ENCODE data around the gene NTMT2. TPM values are rescaled to one million over a fixed set of nuclear protein-coding genes. Genes with fewer than 3 reads are reported as not detected.
"Not testable (repeated sequence)": the region's sequence is repeated elsewhere in the genome, so short reads cannot be mapped to it uniquely, and the experiment has no call there.

Gene NTMT2
- polyA plus RNA-seq, 4 donors, result not detected

DNA sequence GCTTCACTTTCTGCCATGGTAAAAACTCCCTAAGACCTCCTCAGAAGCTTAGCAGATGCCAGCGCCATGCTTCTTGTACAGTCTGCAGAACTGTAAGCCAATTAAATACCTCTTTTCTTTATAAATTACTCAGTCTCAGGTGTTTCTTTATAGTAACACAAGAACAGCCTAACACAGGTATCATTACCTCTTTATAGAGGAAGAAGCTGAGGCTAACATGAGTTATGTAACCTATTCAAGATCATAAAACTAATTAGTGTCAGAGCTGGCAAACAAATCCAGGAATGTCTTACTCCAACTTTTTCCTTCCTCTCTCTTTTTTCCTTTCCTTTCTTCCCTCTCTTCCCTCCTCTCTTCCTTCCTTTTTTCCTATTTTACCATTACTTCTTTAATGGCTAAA, 9.3 kb downstream of the NTMT2 start:
- no peak for DNase-seq (ENCODE audit: low read depth in 4 of 4, low spot score in 3 of 4)

DNA sequence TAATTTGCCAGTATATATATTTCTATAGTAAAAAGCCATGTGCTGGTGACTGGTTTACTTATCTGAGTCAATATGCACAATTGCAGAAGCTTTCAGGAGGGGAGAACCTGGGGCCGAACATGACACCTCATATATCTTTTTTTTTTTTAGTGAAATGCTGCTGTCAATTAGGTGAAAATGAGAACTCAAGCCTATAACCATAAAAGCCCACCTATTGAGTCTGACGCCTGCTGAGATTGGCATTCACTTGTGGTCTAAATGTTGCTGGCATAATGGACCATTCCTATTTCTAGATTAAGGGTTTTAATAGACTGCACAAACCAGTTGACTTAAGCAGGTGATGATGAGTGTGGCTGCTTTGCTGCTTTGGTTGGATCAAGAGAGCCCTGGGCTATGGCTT, 10.8 kb downstream of the NTMT2 start:
- DNase-seq (ENCODE audit: low read depth in 4 of 4, low spot score in 3 of 4), result no peak

DNA sequence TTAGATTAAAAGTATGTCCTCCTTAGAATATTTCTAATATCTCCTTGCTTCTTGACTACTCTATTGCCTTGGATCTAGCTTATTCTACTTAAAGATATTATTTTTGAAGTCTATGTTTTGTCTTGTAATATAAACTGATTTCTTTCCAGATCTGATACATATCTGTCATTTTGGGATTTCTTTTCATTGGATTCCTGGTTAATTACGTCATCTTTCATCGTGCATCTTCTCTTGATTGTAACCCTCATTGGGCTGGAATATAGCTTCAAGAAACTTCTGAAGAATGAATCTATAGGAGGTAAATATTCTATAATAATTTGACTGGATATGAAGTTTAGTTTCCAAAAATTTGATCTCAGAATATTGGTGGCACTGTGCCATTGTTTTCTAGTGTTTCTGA, 12.1 kb downstream of the NTMT2 start:
- DNase-seq (ENCODE audit: low read depth in 4 of 4, low spot score in 3 of 4), result no peak

DNA sequence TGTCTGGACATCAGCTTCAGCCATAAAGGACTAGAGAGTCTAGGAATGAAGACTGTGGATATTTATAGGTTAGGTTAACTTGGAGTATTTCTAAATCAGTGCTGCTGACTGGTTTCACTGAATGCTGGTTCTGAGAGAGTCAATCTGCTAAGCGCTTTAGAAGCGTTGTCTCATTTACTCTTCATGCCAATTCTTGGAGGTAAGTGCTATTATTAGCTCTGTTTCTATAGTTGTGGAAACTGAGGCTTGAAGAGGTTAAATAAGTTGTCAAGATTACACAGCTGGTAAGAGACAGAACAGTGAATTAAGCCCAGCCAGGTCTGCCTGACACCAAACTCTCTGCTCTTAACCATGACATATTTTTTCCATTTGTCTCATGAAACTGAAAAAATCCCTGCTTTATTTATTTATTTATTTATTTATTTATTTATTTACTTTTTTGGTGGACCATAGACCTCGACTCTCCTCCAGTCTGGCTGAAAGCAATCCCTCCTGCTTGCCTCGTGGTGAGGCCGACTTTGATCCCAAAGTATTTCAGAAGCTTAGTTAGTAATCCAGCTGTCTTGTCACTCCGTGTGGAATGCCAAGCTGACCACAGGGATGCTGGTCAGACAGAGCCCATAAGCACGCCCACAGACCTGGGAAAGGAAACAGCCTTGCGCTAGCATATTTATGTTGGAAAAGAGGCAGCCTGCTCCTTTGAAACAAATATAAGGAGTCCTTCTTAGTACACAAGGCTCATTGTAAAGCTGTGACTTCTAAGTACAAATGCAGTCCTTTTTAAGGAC, 16.9 kb downstream of the NTMT2 start:
- DNase-seq (ENCODE audit: low read depth in 4 of 4, low spot score in 3 of 4), result peak in 1 of 4 donors; percentile 35

DNA sequence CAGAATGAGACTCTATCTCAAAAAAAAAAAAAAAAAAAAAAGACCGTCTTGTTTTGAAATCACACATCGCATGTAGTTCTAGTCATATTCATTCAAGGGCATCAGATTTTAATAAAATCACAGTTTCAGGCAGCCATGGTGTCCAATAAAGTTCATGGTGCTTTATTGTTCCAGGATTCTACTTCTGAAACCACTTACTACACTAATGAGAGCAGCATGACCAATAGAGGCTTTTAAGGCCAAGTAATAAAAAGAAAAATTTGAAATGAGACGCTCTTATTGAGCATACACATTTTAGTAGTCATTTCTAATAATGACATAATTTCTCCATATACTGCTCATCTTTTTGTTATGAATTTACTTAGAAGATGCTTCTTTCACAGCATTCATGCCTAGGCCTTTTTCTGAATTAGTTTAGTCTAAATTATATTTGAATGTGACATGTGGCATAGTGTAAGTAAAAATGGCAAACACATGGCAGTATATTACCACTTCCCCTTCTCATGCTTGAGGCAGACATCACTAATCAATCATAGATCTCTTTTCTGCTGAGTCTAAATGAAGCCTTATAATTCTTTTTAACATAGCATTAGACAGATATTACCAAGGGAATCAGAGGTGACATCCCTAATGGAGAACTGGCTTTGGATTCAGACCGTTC, 18.5 kb downstream of the NTMT2 start:
- DNase-seq (ENCODE audit: low read depth in 4 of 4, low spot score in 3 of 4), result no peak

DNA sequence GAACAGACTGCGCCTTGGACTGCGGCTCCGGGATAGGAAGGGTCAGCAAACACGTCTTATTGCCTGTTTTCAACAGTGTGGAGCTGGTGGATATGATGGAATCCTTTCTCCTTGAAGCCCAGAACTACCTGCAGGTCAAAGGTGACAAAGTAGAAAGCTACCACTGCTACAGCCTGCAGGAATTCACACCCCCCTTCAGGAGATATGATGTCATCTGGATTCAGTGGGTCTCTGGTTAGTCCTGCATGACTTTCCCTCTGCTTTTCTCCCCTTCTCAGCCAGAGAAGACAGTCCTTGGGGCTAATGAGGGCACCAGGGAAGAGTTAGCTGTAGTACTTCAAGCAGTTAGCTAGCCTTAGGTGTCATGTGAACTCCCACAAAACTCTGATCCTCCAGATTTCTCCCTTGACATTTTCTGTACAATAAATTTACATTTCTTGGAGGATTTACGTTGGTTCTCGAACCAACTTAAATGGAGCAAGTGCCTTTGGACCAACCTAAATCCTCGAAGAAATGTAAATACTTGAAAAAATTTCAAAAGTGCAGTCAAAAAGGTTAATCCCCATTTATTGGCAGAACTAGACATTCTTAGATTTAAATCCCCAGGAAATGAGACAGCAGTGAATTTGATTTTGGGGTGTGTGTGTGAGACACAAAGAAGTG, 20.9 kb downstream of the NTMT2 start:
- no peak for DNase-seq (ENCODE audit: low read depth in 4 of 4, low spot score in 3 of 4)

DNA sequence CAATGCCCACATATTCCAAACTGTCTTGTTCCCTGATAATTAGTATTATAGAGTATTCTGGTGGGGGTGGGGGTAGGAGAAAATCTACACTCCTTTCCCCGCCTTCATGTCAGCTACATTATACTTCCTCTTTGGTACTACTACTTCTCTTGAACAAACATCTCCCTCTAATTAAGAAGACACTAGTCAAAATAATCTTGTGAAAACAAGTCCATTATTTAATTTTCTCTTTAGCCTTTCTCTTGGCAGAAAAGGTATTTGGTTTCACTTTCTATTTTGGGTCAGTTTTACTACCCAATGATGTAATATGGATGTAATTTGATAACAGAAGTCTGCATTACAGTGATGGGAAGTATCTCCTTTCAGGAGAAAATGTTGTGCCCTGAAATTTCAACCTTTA, 22.5 kb downstream of the NTMT2 start:
- DNase-seq (ENCODE audit: low read depth in 4 of 4, low spot score in 3 of 4), result no peak

DNA sequence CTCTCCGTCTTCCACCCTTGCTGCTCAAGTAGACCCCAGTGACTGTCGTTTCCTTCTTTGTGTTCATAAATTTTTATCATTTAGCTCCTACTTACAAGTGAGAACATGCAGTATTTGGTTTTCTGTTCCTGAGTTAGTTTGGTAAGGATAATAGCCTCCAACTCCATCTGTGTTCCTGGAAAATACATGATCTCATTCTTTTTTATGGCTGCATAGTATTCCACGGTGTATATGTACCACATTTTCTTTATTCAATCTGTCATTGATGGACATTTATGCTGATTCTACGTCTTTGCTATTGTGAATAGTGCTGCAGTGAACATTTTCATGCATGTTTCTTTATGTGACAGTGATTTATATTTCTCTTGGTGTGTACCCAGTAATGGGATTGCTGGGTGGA, 24.8 kb downstream of the NTMT2 start:
- not testable (repeated sequence) for DNase-seq (ENCODE audit: low read depth in 4 of 4, low spot score in 3 of 4)

DNA sequence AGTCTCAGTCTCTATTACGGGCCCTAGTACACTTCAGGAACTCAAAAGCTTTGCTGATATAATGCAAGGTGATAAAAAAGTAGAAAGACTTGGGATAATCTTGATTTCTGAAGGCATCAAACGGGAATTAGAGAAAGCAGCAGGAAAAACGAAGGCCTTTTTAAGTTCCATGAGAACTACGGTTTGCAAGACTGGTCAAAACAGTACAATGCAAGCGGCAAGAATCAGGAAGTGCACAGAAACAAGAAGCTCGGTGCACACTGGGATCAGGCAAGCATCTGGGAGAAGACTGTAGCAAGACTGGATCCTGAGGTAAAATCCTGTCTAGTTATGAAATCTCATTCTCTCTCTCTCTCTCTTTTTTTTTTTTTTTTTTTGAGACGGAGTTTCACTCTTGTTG, 28.6 kb downstream of the NTMT2 start:
- DNase-seq (ENCODE audit: low read depth in 4 of 4, low spot score in 3 of 4), result no peak

DNA sequence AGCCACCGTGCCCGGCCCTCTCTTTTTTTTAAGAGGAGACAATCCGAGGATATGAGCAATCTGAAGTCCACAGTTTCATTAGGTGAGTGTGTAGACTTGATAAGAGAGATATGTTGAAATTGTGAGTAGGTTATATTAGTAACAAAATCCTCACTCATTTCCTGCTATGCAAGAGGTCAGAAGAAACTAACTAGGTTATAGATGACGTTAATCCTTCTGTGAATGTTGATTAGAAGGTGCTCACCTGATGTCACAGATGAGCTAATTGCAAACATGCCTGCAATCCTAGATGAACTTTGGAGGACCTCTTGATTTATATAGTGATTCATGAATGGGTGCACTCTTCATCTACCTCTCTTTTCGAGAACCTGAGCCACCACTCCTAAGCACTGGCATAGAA, 29.3 kb downstream of the NTMT2 start:
- DNase-seq (ENCODE audit: low read depth in 4 of 4, low spot score in 3 of 4), result no peak

DNA sequence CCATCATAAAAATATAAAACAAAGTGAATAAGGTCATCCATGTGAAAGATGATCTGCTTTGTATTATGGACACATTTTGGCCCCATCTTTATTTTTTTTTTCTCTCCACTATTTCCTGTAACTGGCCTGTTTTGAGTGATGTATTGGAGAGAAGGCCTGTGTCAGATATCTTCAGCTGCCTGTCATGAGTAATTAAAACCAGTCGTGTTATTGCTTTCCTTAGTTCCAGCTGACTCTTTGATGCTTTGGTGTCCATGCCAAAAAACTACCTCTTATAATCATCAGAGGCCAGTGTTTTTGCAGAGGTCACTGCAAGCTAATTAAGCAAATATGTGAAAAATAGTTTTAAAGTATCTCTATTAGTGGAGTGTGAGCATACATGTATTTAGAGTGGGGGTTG, 29.7 kb downstream of the NTMT2 start:
- no peak for DNase-seq (ENCODE audit: low read depth in 4 of 4, low spot score in 3 of 4)

DNA sequence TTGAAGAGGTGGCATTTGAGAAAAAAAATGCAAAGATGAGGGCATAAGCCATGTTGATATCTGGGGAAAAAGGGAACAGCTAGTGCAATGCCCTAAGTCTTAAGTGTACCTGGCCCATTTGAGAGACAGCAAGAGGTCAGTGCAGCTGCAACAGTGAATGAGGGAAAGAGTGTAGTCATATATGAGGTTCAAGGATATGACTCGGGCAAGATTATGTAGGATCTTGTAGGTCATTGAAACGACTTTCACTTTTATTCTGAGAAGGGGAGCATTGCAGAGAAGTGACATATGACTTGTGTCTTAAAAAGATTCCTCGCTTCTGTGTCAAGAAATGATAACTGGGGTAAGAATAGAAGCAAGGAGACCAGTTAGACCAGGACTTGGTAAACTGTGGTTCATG, 31.0 kb downstream of the NTMT2 start:
- DNase-seq (ENCODE audit: low read depth in 4 of 4, low spot score in 3 of 4), result no peak

DNA sequence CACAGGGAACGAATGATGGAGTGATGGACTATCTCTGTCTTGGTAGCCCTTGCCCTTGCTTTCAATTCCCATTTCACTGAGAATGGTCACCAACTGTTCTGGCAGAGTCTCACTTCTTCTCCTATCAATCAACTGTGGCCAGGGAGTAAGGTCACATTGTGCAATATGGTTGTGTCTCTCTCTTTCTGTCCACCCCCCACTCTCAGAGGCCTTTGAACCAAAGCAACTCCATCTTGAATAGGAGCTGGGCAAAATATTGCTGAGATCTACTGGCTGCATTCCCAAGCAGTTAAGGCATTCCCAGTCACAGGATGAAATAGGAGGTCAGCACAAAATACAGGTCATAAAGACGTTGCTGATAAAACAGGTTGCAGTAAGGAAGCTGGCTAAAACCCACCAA, 36.7 kb downstream of the NTMT2 start:
- DNase-seq (ENCODE audit: low read depth in 4 of 4, low spot score in 3 of 4), result no peak

DNA sequence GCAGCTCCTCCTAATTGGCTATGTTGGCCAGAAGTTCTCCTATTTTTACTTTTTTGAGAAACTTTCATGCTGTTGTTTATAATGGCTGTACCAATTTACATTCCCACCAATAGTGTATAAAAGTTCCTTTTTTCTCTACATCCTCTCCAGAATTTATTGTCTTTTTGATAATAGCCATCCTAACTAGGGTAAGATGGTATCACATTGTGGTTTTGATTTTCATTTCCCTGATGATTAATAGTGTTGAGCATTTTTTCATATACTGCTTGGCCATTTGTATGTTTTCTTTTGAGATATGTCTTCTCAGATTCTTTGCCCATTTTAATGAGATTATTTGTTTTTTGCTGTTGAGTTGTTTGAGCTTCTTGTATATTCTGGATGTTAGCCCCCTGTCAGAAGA, 46.8 kb downstream of the NTMT2 start:
- DNase-seq (ENCODE audit: low read depth in 4 of 4, low spot score in 3 of 4), result no peak

DNA sequence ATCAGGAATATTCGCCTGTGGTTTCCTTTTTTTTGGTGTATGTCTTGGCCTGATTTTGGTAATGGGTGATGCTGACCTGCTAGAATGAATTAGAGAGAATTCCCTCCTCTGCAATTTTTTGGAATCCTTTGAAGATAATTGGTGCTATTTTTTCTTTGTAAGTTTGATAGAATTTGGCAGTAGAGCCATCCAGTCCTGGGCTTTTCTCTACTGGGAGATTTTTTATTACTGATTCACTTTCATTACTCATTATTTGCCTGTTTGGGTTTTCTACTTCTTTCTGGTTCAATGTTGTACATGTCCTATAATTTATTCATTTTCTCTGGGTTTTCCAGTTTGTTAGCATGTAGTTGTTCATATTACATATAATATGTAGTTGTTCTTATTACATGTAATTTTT, 48.7 kb downstream of the NTMT2 start:
- no peak for DNase-seq (ENCODE audit: low read depth in 4 of 4, low spot score in 3 of 4)

DNA sequence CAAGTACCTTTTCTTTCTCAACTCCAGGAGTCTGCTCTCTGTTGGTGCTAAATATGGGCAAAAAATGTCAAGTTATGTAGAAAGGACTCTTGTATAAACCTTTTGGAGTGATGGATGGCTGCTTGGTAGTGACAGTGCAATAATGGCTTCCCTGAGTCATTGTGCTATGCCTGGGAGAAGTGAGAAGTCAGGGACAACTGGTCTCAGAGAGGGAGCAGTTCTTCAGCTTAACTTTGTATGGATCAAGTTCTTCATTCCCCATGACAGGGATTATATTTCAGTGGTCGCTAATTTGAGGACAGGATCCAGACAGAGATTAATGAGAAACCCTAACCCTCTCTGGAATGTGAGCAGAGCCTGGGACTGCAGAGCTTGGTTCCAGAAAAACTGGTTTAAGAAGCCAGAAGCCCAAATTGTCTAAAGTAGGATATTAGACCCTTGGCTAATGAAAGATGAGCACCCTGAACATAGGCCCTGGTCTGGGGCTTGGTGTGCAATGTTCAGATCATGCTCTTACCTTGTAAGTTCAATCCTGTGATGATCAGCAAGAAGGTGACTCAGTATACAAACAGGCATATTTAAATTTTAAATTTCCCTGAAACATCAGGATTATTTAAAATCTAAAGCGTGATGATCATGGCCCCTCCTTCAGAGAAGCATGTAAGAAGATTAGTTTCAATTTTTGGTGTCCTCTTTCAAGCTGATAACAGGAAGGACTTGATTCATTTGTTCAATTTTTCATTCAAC, 50.9 kb downstream of the NTMT2 start:
- no peak for DNase-seq (ENCODE audit: low read depth in 4 of 4, low spot score in 3 of 4)

DNA sequence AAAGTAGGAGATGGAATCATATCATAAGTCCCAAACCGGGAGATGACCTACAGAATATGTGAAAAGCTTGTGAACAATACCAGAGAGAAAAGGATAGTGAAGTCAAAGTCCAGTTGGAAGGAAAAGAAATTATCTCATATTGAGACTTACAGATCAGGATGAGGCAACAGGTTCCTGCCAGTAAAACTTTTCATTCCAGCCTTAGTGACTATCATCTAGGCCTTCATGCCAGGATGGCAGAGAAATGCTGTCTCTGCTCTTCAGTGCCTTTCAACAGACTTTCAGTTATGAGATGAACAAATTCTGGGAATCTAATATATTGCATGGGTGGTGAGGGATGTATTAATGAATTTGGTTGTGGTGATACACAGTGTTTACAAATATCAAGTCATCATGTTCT, 52.3 kb downstream of the NTMT2 start:
- DNase-seq (ENCODE audit: low read depth in 4 of 4, low spot score in 3 of 4), result no peak

DNA sequence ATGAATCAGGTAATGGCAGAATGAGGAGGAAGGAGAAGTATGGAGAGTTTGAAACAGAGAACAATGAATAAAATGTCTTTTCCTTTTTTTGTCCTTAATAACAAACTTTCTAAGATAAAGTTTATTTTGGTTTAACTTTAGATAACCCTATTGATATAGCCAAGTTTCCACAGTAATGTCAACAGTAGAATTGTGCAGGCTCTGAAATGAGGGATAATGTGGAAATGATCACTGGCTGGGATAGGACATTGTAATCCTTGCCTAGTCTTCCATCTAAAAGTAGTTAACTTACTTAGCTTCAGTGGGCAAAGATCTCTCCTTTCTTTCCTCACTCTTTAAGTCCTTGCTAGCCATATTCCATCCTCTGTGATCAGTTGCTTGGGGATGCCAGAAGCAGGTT, 52.8 kb downstream of the NTMT2 start:
- DNase-seq (ENCODE audit: low read depth in 4 of 4, low spot score in 3 of 4), result no peak

DNA sequence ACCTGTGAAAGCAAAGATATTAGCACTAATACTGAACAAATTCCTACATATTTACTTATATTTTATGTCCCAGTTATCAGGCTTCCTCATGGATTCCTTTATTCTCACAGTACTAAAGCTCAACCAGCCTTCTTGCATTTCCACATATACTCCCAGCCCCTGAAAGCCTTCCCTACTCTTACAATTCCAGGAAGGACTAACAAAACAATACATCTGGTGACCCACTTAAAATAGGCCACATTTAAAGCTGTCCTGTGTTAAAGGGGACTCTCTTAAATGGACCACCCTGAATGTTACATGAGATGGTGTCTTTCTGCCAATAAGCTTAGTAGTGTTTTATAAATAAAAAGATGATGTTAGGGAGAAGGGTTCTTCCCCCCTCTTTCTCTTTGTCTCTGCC, 54.4 kb downstream of the NTMT2 start:
- no peak for DNase-seq (ENCODE audit: low read depth in 4 of 4, low spot score in 3 of 4)

DNA sequence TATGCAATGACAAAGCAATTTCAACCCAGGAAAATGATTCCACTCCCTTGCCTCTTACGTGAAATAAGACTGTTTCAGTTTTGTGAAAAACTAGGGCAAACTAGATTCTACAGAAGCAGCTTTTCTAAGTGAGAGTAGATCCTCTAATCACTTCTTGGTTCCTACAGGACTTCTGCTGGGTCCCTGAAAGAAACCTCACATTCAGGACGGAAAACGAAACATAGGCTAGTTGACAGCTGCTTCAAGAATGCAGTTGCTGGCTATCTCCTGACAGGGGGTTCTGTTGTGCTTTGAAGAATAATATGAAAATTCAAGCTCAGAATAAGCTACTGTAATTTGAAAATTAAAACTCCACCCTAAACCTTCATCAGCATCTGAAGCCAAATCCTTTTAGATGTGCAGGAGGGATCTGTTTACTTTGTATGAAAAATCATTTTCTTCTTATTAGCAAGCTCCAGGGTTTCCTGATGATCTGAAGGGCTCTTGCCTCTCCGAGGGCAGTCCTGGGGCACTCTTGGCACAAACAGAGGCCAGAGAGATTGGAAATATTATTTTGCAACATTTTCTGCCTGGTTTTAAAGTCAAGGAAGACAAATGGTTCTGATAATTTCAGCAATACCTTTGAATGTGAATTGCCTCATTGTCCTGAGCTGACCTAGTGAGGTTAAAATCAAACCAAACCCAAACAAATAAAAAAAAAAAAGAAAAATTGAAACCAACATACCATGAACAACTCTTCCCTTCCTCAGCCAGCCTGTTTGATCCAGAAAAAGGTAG, 55.0 kb downstream of the NTMT2 start:
- DNase-seq (ENCODE audit: low read depth in 4 of 4, low spot score in 3 of 4), result no peak

DNA sequence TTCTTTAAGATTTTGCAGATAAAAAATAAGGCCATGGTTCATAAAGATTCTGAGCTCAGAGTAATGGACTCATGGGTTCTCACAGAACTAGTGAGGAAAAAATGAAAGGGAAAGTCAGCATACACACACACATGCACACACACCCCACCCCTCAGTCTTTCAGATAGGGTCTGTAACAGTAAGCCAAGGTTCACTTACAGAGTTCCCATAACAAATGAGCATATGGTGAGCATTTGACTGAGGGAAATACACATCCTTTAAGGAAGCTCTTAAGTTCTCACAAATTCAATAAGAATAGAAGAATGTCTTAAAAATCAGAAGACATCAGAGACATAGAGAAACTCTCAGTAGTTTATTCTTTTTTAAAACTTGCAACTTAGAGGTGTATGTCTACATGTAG, 57.9 kb downstream of the NTMT2 start:
- no peak for DNase-seq (ENCODE audit: low read depth in 4 of 4, low spot score in 3 of 4)

Measured in left renal pelvis (tissue), 4 donors.